Neural crest cell (in vitro differentiated cells): ENCODE results near the gene GRPEL1. TPM values are rescaled to one million over a fixed set of nuclear protein-coding genes. Genes with fewer than 3 reads are reported as not detected.

Experiments
- DNase-seq: peaks from one replicate; pipeline ENCODE4 v3.0.0; 2021; ENCODE audit warnings: low read depth, mixed read lengths, low spot score
- H3K27ac Mint-ChIP-seq: one replicate; pipeline ENCODE4 v1.8.0; 2021; ENCODE audit warnings: mild to moderate bottlenecking, mixed read lengths; ENCODE audit not compliant: unreplicated experiment
- H3K27me3 Mint-ChIP-seq: 2 replicates; pipeline ENCODE4 v1.8.0; 2021; ENCODE audit warnings: low read depth, mild to moderate bottlenecking, mixed read lengths
- H3K36me3 Mint-ChIP-seq: 2 replicates; pipeline ENCODE4 v1.8.0; 2021; ENCODE audit warnings: low read depth, mild to moderate bottlenecking, mixed read lengths
- H3K4me1 Mint-ChIP-seq: 2 replicates; pipeline ENCODE4 v1.8.0; 2021; ENCODE audit warnings: mixed read lengths
- H3K4me3 Mint-ChIP-seq: one replicate; pipeline ENCODE4 v1.8.0; 2021; ENCODE audit warnings: mild to moderate bottlenecking, mixed read lengths
- H3K9me3 Mint-ChIP-seq: 2 replicates; pipeline ENCODE4 v1.8.0; 2021; ENCODE audit warnings: mixed read lengths
- long read RNA-seq: library from polyadenylated mRNA; unstranded; transcript quantifications from one replicate; pipeline ENCODE4 v2.0.0, GENCODE V29; 2020
- total RNA-seq: library from RNA; stranded (reverse); gene quantifications from 2 replicates; pipeline ENCODE4 v1.2.1, GENCODE V29; 2021
- TF ChIP-seq, protein P1 (sequence below): fragments of 200-600 bp; sonication (generic); conservative IDR thresholded peaks from 2 replicates; pipeline ENCODE4 v1.5.0; 2021; ENCODE audit warnings: antibody characterized with exemption, mild to moderate bottlenecking

GRPEL1 gene
- 26.6 and 28.2 TPM in 2 replicates for total RNA-seq
- long read RNA-seq, transcript GRPEL1-201 (4 exons, 2,775 nt) = major isoform, 91 of 95 reads
- long read RNA-seq, partial matches to known transcripts = 0 of 95 reads
- long read RNA-seq, other reads (novel, unspliced or antisense) = 3 of 95 reads

- Mint-ChIP-seq H3K4me3 (peak within 1 kb of the TSS; percentile 98), H3K9me3 (no peaks in the 10 kb centered on the region), H3K27me3 (peaks cover 19% of the 10 kb centered on the region), H3K4me1 (peaks cover 42% of the 10 kb centered on the region), H3K27ac (peak within 1 kb of the TSS; percentile 77), H3K36me3 (peaks cover 12% of the 10 kb centered on the region)
- peak; percentile 99 for DNase-seq
- TF ChIP-seq, protein P1, sequence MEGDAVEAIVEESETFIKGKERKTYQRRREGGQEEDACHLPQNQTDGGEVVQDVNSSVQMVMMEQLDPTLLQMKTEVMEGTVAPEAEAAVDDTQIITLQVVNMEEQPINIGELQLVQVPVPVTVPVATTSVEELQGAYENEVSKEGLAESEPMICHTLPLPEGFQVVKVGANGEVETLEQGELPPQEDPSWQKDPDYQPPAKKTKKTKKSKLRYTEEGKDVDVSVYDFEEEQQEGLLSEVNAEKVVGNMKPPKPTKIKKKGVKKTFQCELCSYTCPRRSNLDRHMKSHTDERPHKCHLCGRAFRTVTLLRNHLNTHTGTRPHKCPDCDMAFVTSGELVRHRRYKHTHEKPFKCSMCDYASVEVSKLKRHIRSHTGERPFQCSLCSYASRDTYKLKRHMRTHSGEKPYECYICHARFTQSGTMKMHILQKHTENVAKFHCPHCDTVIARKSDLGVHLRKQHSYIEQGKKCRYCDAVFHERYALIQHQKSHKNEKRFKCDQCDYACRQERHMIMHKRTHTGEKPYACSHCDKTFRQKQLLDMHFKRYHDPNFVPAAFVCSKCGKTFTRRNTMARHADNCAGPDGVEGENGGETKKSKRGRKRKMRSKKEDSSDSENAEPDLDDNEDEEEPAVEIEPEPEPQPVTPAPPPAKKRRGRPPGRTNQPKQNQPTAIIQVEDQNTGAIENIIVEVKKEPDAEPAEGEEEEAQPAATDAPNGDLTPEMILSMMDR = no peak
Measured at GRCh38 chr4:7067452-7068278, at the start of gene GRPEL1. Gene GRPEL1 (minus strand): TSS chr4:7068064. CDS start chr4:7068032, 32 bp downstream.

DNA sequence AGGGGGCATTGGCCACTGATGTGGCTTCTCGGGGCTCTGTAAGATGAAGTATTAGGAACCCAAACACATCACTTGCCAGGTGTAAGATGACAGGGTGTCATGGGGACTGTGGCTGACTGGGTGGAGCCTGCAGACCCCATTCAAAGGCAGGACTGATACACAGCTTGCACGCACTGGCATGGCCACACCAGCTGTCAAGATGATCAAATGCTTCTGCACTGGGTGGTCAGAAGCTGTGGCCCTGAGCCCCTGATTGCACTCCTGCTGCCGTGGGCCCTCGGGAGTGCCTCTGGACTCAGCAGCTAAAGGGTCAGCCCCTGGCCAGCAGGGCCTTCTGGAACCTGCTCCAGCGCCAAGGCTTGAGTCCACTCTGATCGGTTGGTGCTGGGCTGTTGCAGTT, 48.8 kb upstream of the GRPEL1 start:
- TF ChIP-seq, protein P1 = no peak
- DNase-seq = no peak

DNA sequence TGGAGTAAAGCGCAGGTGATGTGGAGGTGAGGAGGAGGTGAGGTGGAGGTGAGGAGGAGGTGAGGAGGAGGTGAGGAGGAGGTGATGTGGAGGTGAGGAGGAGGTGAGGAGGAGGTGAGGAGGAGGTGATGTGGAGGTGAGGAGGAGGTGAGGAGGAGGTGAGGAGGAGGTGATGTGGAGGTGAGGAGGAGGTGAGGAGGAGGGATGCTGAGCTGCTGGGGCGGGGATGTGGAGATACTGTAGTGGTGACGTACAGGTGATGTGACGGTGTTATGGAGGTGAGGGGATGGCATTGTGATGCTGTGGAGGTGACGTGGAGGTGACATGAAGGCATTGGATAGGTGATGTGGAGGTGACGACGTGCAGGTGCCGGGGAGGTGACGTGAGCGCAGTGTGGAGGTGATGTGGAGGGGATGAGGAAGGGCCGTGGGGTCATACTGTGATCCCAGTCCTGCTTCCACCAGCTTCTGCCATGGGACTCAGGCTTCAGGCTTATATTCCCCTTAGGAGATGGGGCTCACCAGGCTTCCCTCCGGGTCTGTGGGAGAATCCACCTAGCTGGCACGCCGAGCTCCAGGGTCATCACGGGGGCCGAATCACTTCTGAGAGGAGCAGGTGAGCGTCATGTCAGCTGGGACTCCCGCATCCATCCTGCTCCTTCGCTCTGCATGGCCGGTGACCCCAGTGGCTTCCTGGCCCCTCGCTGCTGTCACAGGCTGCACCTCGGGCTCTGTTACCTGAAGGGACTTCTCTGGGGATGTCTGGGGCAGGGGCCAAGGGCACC, 47.9 kb upstream of the GRPEL1 start:
- TF ChIP-seq, protein P1 = no peak
- DNase-seq = no peak
- Mint-ChIP-seq H3K36me3 (no peaks in the 10 kb centered on the region), H3K9me3 (peaks cover 11% of the 10 kb centered on the region), H3K4me3 (no peak overlapping the region), H3K27ac (no peak overlapping the region), H3K27me3 (peaks cover 17% of the 10 kb centered on the region), H3K4me1 (no peaks in the 10 kb centered on the region)

More for the DNA sequence above, 48.8 kb upstream of the GRPEL1 start:
- Mint-ChIP-seq H3K9me3 (peaks cover 11% of the 10 kb centered on the region), H3K36me3 (no peaks in the 10 kb centered on the region), H3K27ac (no peak overlapping the region), H3K4me3 (no peak overlapping the region), H3K27me3 (peaks cover 17% of the 10 kb centered on the region), H3K4me1 (no peaks in the 10 kb centered on the region)

GRCh38 chr4:7112656-7113055, 44.8 kb upstream of the GRPEL1 start:
- Mint-ChIP-seq H3K4me1 (no peaks in the 10 kb centered on the region), H3K27me3 (peaks cover 10% of the 10 kb centered on the region), H3K27ac (no peak overlapping the region), H3K36me3 (no peaks in the 10 kb centered on the region), H3K4me3 (no peak overlapping the region), H3K9me3 (peaks cover 4% of the 10 kb centered on the region)
- no peak for DNase-seq
- TF ChIP-seq, protein P1 = no peak

GRCh38 chr4:7111441-7111840, 43.6 kb upstream of the GRPEL1 start:
- Mint-ChIP-seq H3K36me3 (no peaks in the 10 kb centered on the region), H3K27me3 (peaks cover 3% of the 10 kb centered on the region), H3K4me3 (no peak overlapping the region), H3K27ac (no peak overlapping the region), H3K9me3 (peaks cover 3% of the 10 kb centered on the region), H3K4me1 (no peaks in the 10 kb centered on the region)
- no peak for DNase-seq
- TF ChIP-seq, protein P1 = no peak
